Calu3 (cell line): ENCODE measurements around the gene CNIH2. TPM values are rescaled to one million over a fixed set of nuclear protein-coding genes. Genes with fewer than 3 reads are reported as not detected.

Source experiments
- total RNA-seq: library from RNA; stranded (reverse); gene quantifications from 2 replicates; pipeline ENCODE4 v1.2.3, GENCODE V29; 2022

CNIH2 gene
- total RNA-seq, 1 experiment from 2014 or later: 2.9 TPM

Other genes with a start within 250 kb of the CNIH2 start
- gene GAL3ST3, start 229.0 kb upstream of the CNIH2 start, total RNA-seq: not detected in 2 replicates
- gene SF3B2, start 225.8 kb upstream of the CNIH2 start, total RNA-seq: 167 and 173 TPM in 2 replicates
- 44.7 and 47.9 TPM in 2 replicates for gene PACS1, start 207.9 kb upstream of the CNIH2 start, total RNA-seq
- 41.7 and 46.7 TPM in 2 replicates for gene KLC2, start 20.5 kb upstream of the CNIH2 start, total RNA-seq
- gene RAB1B, start 9.5 kb upstream of the CNIH2 start, total RNA-seq: 144 and 146 TPM in 2 replicates
- gene YIF1A, start 11.0 kb downstream of the CNIH2 start, total RNA-seq: 98.8 and 106 TPM in 2 replicates
- gene TMEM151A, start 13.7 kb downstream of the CNIH2 start, total RNA-seq: 1.4 and 3.0 TPM in 2 replicates
- not detected in 2 replicates for gene CD248, start 38.9 kb downstream of the CNIH2 start, total RNA-seq
- gene RIN1, start 58.3 kb downstream of the CNIH2 start, total RNA-seq: 17.6 and 23.7 TPM in 2 replicates
- 48.1 and 51.0 TPM in 2 replicates for gene BRMS1, start 66.9 kb downstream of the CNIH2 start, total RNA-seq
- 11.8 and 12.2 TPM in 2 replicates for gene B4GAT1, start 69.5 kb downstream of the CNIH2 start, total RNA-seq
- 37.7 and 40.4 TPM in 2 replicates for gene SLC29A2, start 93.6 kb downstream of the CNIH2 start, total RNA-seq
- gene NPAS4, start 142.9 kb downstream of the CNIH2 start, total RNA-seq: not detected in 2 replicates
- gene MRPL11, start 160.7 kb downstream of the CNIH2 start, total RNA-seq: 76.1 and 79.6 TPM in 2 replicates
- 7.6 and 8.1 TPM in 2 replicates for gene PELI3, start 188.7 kb downstream of the CNIH2 start, total RNA-seq
- 57.4 and 58.0 TPM in 2 replicates for gene DPP3, start 202.3 kb downstream of the CNIH2 start, total RNA-seq
- gene BBS1, start 232.5 kb downstream of the CNIH2 start, total RNA-seq: 32.2 and 38.2 TPM in 2 replicates